ENCODE data around the gene P2RX5.

Gene P2RX5

DNA sequence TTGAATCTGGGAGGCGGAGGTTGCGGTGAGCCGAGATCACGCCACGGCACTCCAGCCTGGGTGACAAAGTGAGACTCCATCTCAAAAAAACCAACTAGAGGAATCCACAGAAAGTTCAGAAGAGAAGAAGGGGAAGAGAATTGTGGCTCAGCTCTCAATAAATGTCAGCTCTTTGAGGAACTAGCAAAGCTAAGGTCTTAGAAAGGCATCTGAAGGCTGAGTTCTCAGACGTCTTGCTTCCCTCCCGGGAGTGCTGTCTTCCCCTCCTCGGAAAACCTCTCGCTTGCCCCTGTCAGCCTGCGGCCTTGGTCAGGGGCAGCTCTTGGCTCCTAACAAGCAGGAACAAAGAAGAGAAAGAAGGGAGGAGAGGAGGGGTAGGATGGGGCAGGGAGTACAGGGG is 65.2 kb downstream of the P2RX5 start:
- no peak overlapping the region for H3K27ac ChIP-seq
- DNase-seq (ENCODE audit: low read depth, low spot score): no peak

DNA sequence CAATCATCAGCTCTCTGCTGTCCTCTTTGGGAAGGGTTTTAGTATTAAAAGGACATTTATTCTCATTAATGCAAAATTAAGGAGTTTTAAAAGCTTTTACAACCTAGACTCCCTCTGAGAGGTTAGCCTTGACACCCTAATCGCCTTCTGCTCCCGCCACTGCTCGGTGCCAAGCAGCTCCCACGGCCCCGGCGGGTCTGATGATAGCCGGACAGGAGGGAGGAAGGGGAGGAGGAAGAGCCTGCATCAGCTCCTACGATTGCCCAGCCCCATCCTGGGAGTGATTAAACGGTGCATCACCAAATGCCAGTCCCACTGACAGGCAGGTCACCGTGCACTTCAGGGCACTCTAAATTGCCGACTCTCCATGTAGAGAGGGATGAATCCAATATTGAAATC is 68.2 kb downstream of the P2RX5 start:
- H3K27ac ChIP-seq: no peak overlapping the region
- DNase-seq (ENCODE audit: low read depth, low spot score): no peak

DNA sequence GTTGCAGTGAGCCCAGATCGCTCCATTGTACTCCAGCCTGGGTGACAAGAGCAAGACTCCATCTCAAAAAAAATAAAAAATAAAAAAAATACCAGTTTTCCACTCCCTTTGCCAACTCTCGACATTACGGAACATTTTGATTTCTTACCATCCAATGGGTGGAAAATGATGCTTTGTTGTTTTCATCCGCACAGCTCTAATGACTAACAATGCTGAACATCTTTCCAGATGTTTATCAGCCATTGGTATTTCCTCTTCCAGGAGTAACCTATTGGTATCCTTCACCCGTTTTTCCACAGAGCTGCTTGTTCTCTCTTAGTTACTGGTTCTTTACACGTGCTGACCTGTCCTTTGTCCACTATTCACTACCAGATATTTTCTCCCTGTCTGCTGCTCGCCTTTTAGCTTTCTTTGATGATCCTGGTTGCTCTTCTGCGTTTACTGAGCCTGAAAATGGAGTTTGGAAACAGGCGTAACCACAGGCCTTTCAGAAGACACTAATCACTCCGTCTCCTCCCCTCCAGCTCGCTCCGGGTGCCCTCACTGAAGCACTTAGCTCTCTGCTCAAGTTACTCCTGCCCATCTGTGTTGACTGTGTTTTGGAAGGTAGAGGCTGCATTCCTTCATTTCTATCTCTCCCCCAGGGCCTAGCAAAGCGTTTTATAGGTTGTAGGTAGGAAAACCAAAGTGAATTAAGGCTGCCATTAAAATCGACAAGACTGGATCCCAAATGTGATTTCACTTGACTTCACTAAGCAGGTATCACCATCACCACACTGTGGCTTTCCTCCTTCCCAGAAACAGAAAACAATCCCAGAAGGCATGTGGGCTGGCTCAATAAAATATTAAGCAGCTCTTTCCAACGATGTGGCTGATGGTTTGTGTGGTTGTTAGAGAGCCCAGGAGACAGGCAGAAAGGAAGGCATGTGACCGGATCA is 68.9 kb downstream of the P2RX5 start:
- DNase-seq (ENCODE audit: low read depth, low spot score): no peak
- H3K27ac ChIP-seq: no peak overlapping the region

All from epithelial cell of prostate (primary cell).